BJ (cell line): ENCODE measurements around the gene FCER1G. TPM values are rescaled to one million over a fixed set of nuclear protein-coding genes. Genes with fewer than 3 reads are reported as not detected.

Experiments used
- CTCF ChIA-PET: fragments of 350-600 bp; formaldehyde crosslinking; extraction: SDS; loops from one replicate; lab custom pipeline; 2021; ENCODE audit warnings: antibody characterized with exemption, inconsistent platforms; lab: Yijun Ruan, JAX
- POLR2A ChIA-PET: fragments of 300-600 bp; sonication (Branson Sonifier 250); formaldehyde crosslinking; extraction: SDS; loops from one replicate; lab custom pipeline; 2021; ENCODE audit warnings: antibody characterized with exemption; lab: Charles Lee
- DNase-seq: peaks from one replicate; pipeline ENCODE4 v3.0.0-alpha.2; 2011; ENCODE audit warnings: low read depth
- H3K27me3 ChIP-seq: 2 replicates; pipeline ENCODE4 v1.6.0; 2011; ENCODE audit warnings: low read length; ENCODE audit not compliant: control insufficient read depth, insufficient read depth
- H3K36me3 ChIP-seq: 2 replicates; pipeline ENCODE4 v1.5.1; 2011; ENCODE audit warnings: low read length; ENCODE audit not compliant: control insufficient read depth, insufficient read depth
- H3K4me3 ChIP-seq: 2 replicates; pipeline ENCODE4 v1.5.1; 2011; ENCODE audit warnings: low read depth, mild to moderate bottlenecking, control low read depth, low read length
- polyA plus RNA-seq: library from polyadenylated mRNA; depleted of rRNA; stranded (reverse); fragments of >200 nt; gene quantifications from 2 replicates; pipeline ENCODE4 v1.2.3, GENCODE V29; 2011
- TF ChIP-seq, protein P1 (sequence below): IDR thresholded peaks from 2 replicates; pipeline ENCODE4 v1.5.1; 2011; ENCODE audit warnings: low read depth, mild to moderate bottlenecking, control low read depth, inconsistent platforms, low read length, moderate library complexity; ENCODE audit not compliant: insufficient read depth

The FCER1G gene
- polyA plus RNA-seq, 1 experiment: 0.38 TPM

- Histone ChIP-seq H3K4me3 (no peak overlapping the region), H3K36me3 (peaks cover 1% of the 10 kb centered on the region; the same call in 1 of the 2 replicates), H3K27me3 (no peaks in the 10 kb centered on the region)
- ChIA-PET POLR2A (no interaction called here), CTCF (interaction anchor here (0.6 to 1.5 kb wide), 2 partner anchors 21 to 40 kb away, joined by 3 to 5 read pairs; partner anchors contain the start of gene TOMM40L)
- TF ChIP-seq, protein P1, sequence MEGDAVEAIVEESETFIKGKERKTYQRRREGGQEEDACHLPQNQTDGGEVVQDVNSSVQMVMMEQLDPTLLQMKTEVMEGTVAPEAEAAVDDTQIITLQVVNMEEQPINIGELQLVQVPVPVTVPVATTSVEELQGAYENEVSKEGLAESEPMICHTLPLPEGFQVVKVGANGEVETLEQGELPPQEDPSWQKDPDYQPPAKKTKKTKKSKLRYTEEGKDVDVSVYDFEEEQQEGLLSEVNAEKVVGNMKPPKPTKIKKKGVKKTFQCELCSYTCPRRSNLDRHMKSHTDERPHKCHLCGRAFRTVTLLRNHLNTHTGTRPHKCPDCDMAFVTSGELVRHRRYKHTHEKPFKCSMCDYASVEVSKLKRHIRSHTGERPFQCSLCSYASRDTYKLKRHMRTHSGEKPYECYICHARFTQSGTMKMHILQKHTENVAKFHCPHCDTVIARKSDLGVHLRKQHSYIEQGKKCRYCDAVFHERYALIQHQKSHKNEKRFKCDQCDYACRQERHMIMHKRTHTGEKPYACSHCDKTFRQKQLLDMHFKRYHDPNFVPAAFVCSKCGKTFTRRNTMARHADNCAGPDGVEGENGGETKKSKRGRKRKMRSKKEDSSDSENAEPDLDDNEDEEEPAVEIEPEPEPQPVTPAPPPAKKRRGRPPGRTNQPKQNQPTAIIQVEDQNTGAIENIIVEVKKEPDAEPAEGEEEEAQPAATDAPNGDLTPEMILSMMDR: no peak
- DNase-seq: no peak
Measured at GRCh38 chr1:161185732-161186311, 29.3 kb upstream of the FCER1G start.

- POLR2A ChIA-PET: interaction anchor here (0.6 kb wide), 1 partner anchor 34 kb away, joined by 3 read pairs; the partner anchor contains the start of gene UFC1
- TF ChIP-seq, protein P1: no peak
- CTCF ChIA-PET: interaction anchor here (0.7 kb wide), 1 partner anchor 23 kb away, joined by 4 read pairs; no protein-coding TSS in a partner anchor
- DNase-seq: no peak
- peaks cover 13% of the 10 kb centered on the region; the same call in 1 of the 2 replicates for H3K36me3 ChIP-seq
- no peaks in the 10 kb centered on the region for H3K27me3 ChIP-seq
- no peak overlapping the region for H3K4me3 ChIP-seq
Measured at GRCh38 chr1:161187311-161187710, 27.8 kb upstream of the FCER1G start.

- CTCF ChIA-PET: no interaction called here
- no peaks in the 10 kb centered on the region for H3K27me3 ChIP-seq
- H3K36me3 ChIP-seq: peaks cover 15% of the 10 kb centered on the region; the same call in 1 of the 2 replicates
- DNase-seq: no peak
- no peak overlapping the region for H3K4me3 ChIP-seq
- TF ChIP-seq, protein P1: no peak
- POLR2A ChIA-PET: no interaction called here
Measured at GRCh38 chr1:161188381-161188780, 26.7 kb upstream of the FCER1G start.

- ChIA-PET CTCF (interaction anchor here (6.1 kb wide), 1 partner anchor 35 kb away, joined by 49 read pairs; the partner anchor contains the start of genes APOA2 and TOMM40L), POLR2A (no interaction called here)
- peaks cover 15% of the 10 kb centered on the region; the same call in 1 of the 2 replicates for H3K36me3 ChIP-seq
- no peak overlapping the region for H3K4me3 ChIP-seq
- no peak for DNase-seq
- TF ChIP-seq, protein P1: no peak
- H3K27me3 ChIP-seq: no peaks in the 10 kb centered on the region
Measured at GRCh38 chr1:161189036-161189435, 26.1 kb upstream of the FCER1G start.

GRCh38 chr1:161190962-161191521 lies 24.1 kb upstream of the FCER1G start:
- Histone ChIP-seq H3K4me3 (no peak overlapping the region), H3K36me3 (peaks cover 18% of the 10 kb centered on the region), H3K27me3 (no peaks in the 10 kb centered on the region)
- TF ChIP-seq, protein P1: no peak
- ChIA-PET CTCF (interaction anchor here (0.7 to 6.1 kb wide), 11 partner anchors 9 to 192 kb away, joined by 3 to 49 read pairs (median 8); partner anchors contain the start of genes APOA2, NDUFS2 and TOMM40L), POLR2A (no interaction called here)
- DNase-seq: no peak
